Amygdala (tissue), 56 donors: ENCODE measurements around the gene NUDT6.

ENCODE experiments used
- DNase-seq, 56 donors: peaks; one replicate each; lab custom pipeline; 2025; lab: John Stamatoyannopoulos, UW

Gene NUDT6

GRCh38 chr4:122914938-122915337 is 7.5 kb downstream of the NUDT6 start:
- no peak for DNase-seq

GRCh38 chr4:122914292-122914904 is 8.0 kb downstream of the NUDT6 start:
- DNase-seq, result no peak

- DNase-seq, result no peak
These were observed 9.4 kb downstream of the NUDT6 start for GRCh38 chr4:122912810-122913575.

- no peak for DNase-seq
These were observed 10.8 kb downstream of the NUDT6 start for GRCh38 chr4:122911588-122911987.

GRCh38 chr4:122909683-122910082 is 12.7 kb downstream of the NUDT6 start:
- DNase-seq, result no peak

GRCh38 chr4:122908223-122908622 is 14.2 kb downstream of the NUDT6 start:
- DNase-seq, result no peak

GRCh38 chr4:122906859-122907305 is 15.5 kb downstream of the NUDT6 start:
- no peak for DNase-seq

- DNase-seq, result no peak
These were observed 18.6 kb downstream of the NUDT6 start for GRCh38 chr4:122903766-122904288.

- DNase-seq, result no peak
These were observed 21.0 kb downstream of the NUDT6 start for GRCh38 chr4:122901247-122902010.

GRCh38 chr4:122900314-122900713 is 22.1 kb downstream of the NUDT6 start:
- DNase-seq, result no peak

GRCh38 chr4:122899682-122900081 is 22.7 kb downstream of the NUDT6 start:
- DNase-seq, result no peak

GRCh38 chr4:122898370-122899150 is 23.8 kb downstream of the NUDT6 start:
- DNase-seq, result peak in 3 of 56 donors; percentile 1 to 12 (median 3)

- no peak for DNase-seq
These were observed 26.1 kb downstream of the NUDT6 start for GRCh38 chr4:122896270-122896669.

GRCh38 chr4:122895336-122895995 is 26.9 kb downstream of the NUDT6 start:
- DNase-seq, result no peak

GRCh38 chr4:122894827-122895226 is 27.6 kb downstream of the NUDT6 start:
- DNase-seq, result no peak

GRCh38 chr4:122890147-122890795 is 32.1 kb downstream of the NUDT6 start:
- no peak for DNase-seq

GRCh38 chr4:122889726-122890125 is 32.7 kb downstream of the NUDT6 start:
- no peak for DNase-seq

- no peak for DNase-seq
These were observed 37.9 kb downstream of the NUDT6 start for GRCh38 chr4:122884499-122884898.
